ENCODE results near the gene TDRD9.

TDRD9 gene

GRCh38 chr14:103887557-103888115, 40.6 kb upstream of the TDRD9 start:
- no peak for TF ChIP-seq POLR2AphosphoS5 (IDR thresholded peaks at IDR 0.05; ENCODE audit: low read depth, low read length)
- TF ChIP-seq TAF1 (IDR thresholded peaks at IDR 0.05; ENCODE audit: borderline replicate concordance, insufficient read depth, low read length): no peak
- no peak for TF ChIP-seq FOXP2 (optimal IDR thresholded peaks at IDR 0.05; ENCODE audit: borderline replicate concordance, extremely low read depth, extremely low read length, insufficient read depth)
- TF ChIP-seq SIN3A (IDR thresholded peaks at IDR 0.05; ENCODE audit: borderline replicate concordance, insufficient read depth, low read length): no peak
- no peak for TF ChIP-seq REST (IDR thresholded peaks at IDR 0.05; ENCODE audit: insufficient read depth in 1 of 2, low read depth in 2 of 2, low read length in 2 of 2)

- TF ChIP-seq POLR2AphosphoS5 (IDR thresholded peaks at IDR 0.05; ENCODE audit: low read depth, low read length) (no peak), FOXP2 (optimal IDR thresholded peaks at IDR 0.05; ENCODE audit: borderline replicate concordance, extremely low read depth, extremely low read length, insufficient read depth) (no peak), SIN3A (IDR thresholded peaks at IDR 0.05; ENCODE audit: borderline replicate concordance, insufficient read depth, low read length) (no peak), TAF1 (IDR thresholded peaks at IDR 0.05; ENCODE audit: borderline replicate concordance, insufficient read depth, low read length) (no peak), REST (IDR thresholded peaks at IDR 0.05; ENCODE audit: insufficient read depth in 1 of 2, low read depth in 2 of 2, low read length in 2 of 2) (no peak)
These were observed 38.8 kb upstream of the TDRD9 start for GRCh38 chr14:103889313-103890051.

- TF ChIP-seq TAF1 (IDR thresholded peaks at IDR 0.05; ENCODE audit: borderline replicate concordance, insufficient read depth, low read length): no peak
- no peak for TF ChIP-seq SIN3A (IDR thresholded peaks at IDR 0.05; ENCODE audit: borderline replicate concordance, insufficient read depth, low read length)
- no peak for TF ChIP-seq POLR2AphosphoS5 (IDR thresholded peaks at IDR 0.05; ENCODE audit: low read depth, low read length)
- TF ChIP-seq FOXP2 (optimal IDR thresholded peaks at IDR 0.05; ENCODE audit: borderline replicate concordance, extremely low read depth, extremely low read length, insufficient read depth): no peak
- no peak for TF ChIP-seq REST (IDR thresholded peaks at IDR 0.05; ENCODE audit: insufficient read depth in 1 of 2, low read depth in 2 of 2, low read length in 2 of 2)
These were observed 38.2 kb upstream of the TDRD9 start for GRCh38 chr14:103890052-103890371.

GRCh38 chr14:103890821-103891666, 37.2 kb upstream of the TDRD9 start:
- no peak for TF ChIP-seq REST (IDR thresholded peaks at IDR 0.05; ENCODE audit: insufficient read depth in 1 of 2, low read depth in 2 of 2, low read length in 2 of 2)
- no peak for TF ChIP-seq TAF1 (IDR thresholded peaks at IDR 0.05; ENCODE audit: borderline replicate concordance, insufficient read depth, low read length)
- TF ChIP-seq POLR2AphosphoS5 (IDR thresholded peaks at IDR 0.05; ENCODE audit: low read depth, low read length): no peak
- no peak for TF ChIP-seq FOXP2 (optimal IDR thresholded peaks at IDR 0.05; ENCODE audit: borderline replicate concordance, extremely low read depth, extremely low read length, insufficient read depth)
- TF ChIP-seq SIN3A (IDR thresholded peaks at IDR 0.05; ENCODE audit: borderline replicate concordance, insufficient read depth, low read length): no peak
